Gastroesophageal sphincter (tissue), 4 donors: ENCODE results near the gene BOK. TPM values are rescaled to one million over a fixed set of nuclear protein-coding genes. Genes with fewer than 3 reads are reported as not detected.
"Not testable (repeated sequence)": the region's sequence is repeated elsewhere in the genome, so short reads cannot be mapped to it uniquely, and the experiment has no call there.

Experiments used
- ATAC-seq: fragments of 150-250 bp; one replicate; pipeline ENCODE4 v1.9.1; 2016; ENCODE audit warnings: mild to moderate bottlenecking, moderate library complexity
- H3K27ac ChIP-seq, 4 donors: fragments of 200-600 bp; sonication (generic) in 3 of 4; 1 replicate in 3 of 4; 2 replicates in 1 of 4; pipeline ENCODE4 v1.5.1; 2016 to 2019
- H3K27me3 ChIP-seq: fragments of 200-600 bp; sonication (generic); one replicate; pipeline ENCODE4 v1.5.1; 2019
- H3K36me3 ChIP-seq, 2 donors: fragments of 200-600 bp; sonication (generic); one replicate each; pipeline ENCODE4 v1.5.1; 2019; ENCODE audit warnings: control low read depth in 1 of 2
- H3K4me1 ChIP-seq, 3 donors: fragments of 200-600 bp; sonication (generic); 1 replicate in 2 of 3; 2 replicates in 1 of 3; pipeline ENCODE4 v1.5.1; 2016 to 2019; ENCODE audit warnings: control low read depth in 2 of 3
- H3K4me3 ChIP-seq, 2 donors: fragments of 200-600 bp; sonication (generic); one replicate each; pipeline ENCODE4 v1.5.1; 2019; ENCODE audit warnings: mild to moderate bottlenecking in 1 of 2, moderate library complexity in 1 of 2
- H3K9me3 ChIP-seq, 3 donors: fragments of 200-600 bp; sonication (generic); one replicate each; pipeline ENCODE4 v1.5.1; 2017 to 2019; ENCODE audit warnings: control low read depth in 2 of 3
- CTCF ChIP-seq, 4 experiments: fragments of 200-600 bp in 2 of 4; fragments of 450-650 bp in 2 of 4; sonication (generic) in 1 of 4; IDR thresholded peaks; one replicate each; pipeline ENCODE4 v1.5.1; 2017 to 2019; ENCODE audit warnings: antibody characterized with exemption in 4 of 4, mild to moderate bottlenecking in 2 of 4, moderate library complexity in 2 of 4
- EP300 ChIP-seq: sonication (generic); formaldehyde crosslinking; IDR thresholded peaks from one replicate; pipeline ENCODE4 v1.6.1; 2017; ENCODE audit warnings: antibody characterized with exemption, mild to moderate bottlenecking
- POLR2A ChIP-seq, 2 donors: fragments of 450-650 bp; IDR thresholded peaks; one replicate each; pipeline ENCODE4 v1.6.1; 2017; ENCODE audit warnings: antibody characterized with exemption in 2 of 2, mild to moderate bottlenecking in 2 of 2, moderate library complexity in 1 of 2
- POLR2AphosphoS5 ChIP-seq: sonication (generic); formaldehyde crosslinking; IDR thresholded peaks from one replicate; pipeline ENCODE4 v1.6.1; 2017; ENCODE audit warnings: antibody characterized with exemption
- WGBS, 2 donors: methylation state at CpG; one replicate each; pipeline ENCODE4 v1.1.5; 2018; ENCODE audit warnings: low coverage in 1 of 2; 5-methylcytosine and 5-hydroxymethylcytosine counted together
- total RNA-seq, 4 donors: library from RNA; depleted of rRNA; stranded (reverse); fragments of >200 nt; gene quantifications; one replicate each; pipeline ENCODE4 v1.1.0, GENCODE V29; 2016

BOK gene
- total RNA-seq, 4 donors from 2014 or later, result 46.0 to 128 (median 66.3) TPM

DNA sequence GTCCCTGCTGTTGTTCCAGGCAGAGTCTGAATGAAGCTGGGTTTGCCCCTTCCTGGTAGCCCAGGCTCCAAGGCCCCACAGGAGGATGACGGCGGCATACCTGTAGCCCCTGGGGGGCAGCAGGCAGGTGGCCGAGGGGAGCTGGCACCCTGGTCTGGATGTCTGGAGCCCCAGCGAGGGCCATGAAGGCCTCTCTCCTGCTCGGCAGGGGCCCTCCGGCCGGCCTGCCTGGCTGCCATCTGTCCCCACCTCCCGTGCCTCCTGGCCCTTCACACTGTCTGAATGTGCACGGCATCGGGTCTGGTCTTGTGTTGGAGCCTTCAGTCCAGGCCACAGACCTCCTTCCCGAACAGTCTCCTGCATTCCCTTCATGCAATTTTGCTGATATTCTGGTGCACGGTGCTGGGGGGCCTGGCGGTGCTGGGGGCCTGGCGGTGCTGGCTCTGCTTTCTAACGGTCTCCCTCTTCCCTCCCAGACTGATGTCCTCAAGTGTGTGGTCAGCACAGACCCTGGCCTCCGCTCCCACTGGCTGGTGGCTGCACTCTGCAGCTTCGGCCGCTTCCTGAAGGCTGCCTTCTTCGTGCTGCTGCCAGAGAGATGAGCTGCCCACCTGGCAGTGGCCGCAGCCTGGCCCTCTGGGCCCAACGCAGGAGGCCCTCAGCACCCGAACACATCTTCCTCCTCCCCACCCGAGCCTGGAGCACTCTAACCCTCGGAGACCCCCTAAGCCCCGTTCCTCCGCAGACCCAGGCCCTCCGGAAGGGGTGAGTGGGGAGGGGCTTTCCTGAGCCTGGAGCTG lies 13.5 kb downstream of the BOK start:
- peaks cover 0 to 41% (median 0%) of the 10 kb centered on the region in 3 donors for H3K4me1 ChIP-seq
- H3K4me3 ChIP-seq, result no peak overlapping the region
- ATAC-seq, result no peak
- H3K36me3 ChIP-seq, result peaks cover 0 to 37% of the 10 kb centered on the region in 2 donors
- H3K27me3 ChIP-seq, result no peaks in the 10 kb centered on the region
- WGBS, 2 donors, result 83 to 86% methylated on average over 2 to 7 of the region's 27 CpGs
- no peak overlapping the region for H3K27ac ChIP-seq
- TF ChIP-seq CTCF (IDR thresholded peaks at IDR 0.05), result no peak
- H3K9me3 ChIP-seq, result no peaks in the 10 kb centered on the region

- Histone ChIP-seq H3K4me1 (peaks cover 0 to 41% (median 0%) of the 10 kb centered on the region in 3 donors), H3K36me3 (peaks cover 0 to 37% of the 10 kb centered on the region in 2 donors)
- ATAC-seq, H3K27me3 ChIP-seq, H3K27ac ChIP-seq, H3K4me3 ChIP-seq, H3K9me3 ChIP-seq: not testable (repeated sequence)
- 92% methylated on average over 2 of the region's 20 CpGs; no CpG with 5 or more reads in 1 of the 2 donors for WGBS, 2 donors
These were observed 14.5 kb downstream of the BOK start for GRCh38 chr2:241572915-241573651.

DNA sequence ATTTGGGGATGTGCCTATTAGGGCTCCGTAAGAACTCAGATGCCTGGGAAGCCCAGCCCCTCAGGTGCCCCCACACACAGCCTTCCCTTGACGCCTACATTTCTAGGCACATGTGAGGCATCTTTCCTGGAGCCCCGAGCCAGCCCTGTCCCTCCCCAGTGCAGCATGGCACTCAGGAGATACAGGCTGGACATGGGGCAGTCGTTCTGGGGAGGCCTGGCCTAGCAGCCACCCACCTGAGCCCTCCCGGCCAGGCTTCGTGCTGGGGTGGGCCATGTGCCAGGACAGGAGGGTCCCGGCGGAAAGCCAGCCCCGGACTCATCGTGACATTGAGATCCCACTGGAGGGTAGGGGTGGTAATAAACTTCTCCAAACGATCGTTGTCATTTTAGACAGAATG lies 15.2 kb downstream of the BOK start:
- peaks cover 0 to 37% of the 10 kb centered on the region in 2 donors for H3K36me3 ChIP-seq
- peaks cover 0 to 41% (median 0%) of the 10 kb centered on the region in 3 donors for H3K4me1 ChIP-seq
- no peaks in the 10 kb centered on the region for H3K27me3 ChIP-seq
- no CpG with 5 or more reads among the region's 12 CpGs for WGBS, 2 donors
- H3K9me3 ChIP-seq, result no peaks in the 10 kb centered on the region
- no peak overlapping the region for H3K4me3 ChIP-seq
- TF ChIP-seq EP300 (no peak), POLR2A (IDR thresholded peaks at IDR 0.05) (no peak), POLR2AphosphoS5 (no peak), CTCF (IDR thresholded peaks at IDR 0.05) (no peak)
- H3K27ac ChIP-seq, result no peak overlapping the region
- ATAC-seq, result no peak

- H3K27ac ChIP-seq, result no peak overlapping the region
- H3K4me1 ChIP-seq, result peaks cover 0 to 30% (median 0%) of the 10 kb centered on the region in 3 donors
- H3K27me3 ChIP-seq, result no peaks in the 10 kb centered on the region
- peaks cover 0 to 37% of the 10 kb centered on the region in 2 donors for H3K36me3 ChIP-seq
- no peaks in the 10 kb centered on the region for H3K9me3 ChIP-seq
- ATAC-seq, result no peak
- no peak overlapping the region for H3K4me3 ChIP-seq
- 71 to 75% methylated on average over 1 to 2 of the region's 7 CpGs for WGBS, 2 donors
- TF ChIP-seq CTCF (IDR thresholded peaks at IDR 0.05) (no peak), POLR2AphosphoS5 (no peak), POLR2A (IDR thresholded peaks at IDR 0.05) (no peak), EP300 (no peak)
These were observed 16.5 kb downstream of the BOK start for GRCh38 chr2:241574911-241575623.

DNA sequence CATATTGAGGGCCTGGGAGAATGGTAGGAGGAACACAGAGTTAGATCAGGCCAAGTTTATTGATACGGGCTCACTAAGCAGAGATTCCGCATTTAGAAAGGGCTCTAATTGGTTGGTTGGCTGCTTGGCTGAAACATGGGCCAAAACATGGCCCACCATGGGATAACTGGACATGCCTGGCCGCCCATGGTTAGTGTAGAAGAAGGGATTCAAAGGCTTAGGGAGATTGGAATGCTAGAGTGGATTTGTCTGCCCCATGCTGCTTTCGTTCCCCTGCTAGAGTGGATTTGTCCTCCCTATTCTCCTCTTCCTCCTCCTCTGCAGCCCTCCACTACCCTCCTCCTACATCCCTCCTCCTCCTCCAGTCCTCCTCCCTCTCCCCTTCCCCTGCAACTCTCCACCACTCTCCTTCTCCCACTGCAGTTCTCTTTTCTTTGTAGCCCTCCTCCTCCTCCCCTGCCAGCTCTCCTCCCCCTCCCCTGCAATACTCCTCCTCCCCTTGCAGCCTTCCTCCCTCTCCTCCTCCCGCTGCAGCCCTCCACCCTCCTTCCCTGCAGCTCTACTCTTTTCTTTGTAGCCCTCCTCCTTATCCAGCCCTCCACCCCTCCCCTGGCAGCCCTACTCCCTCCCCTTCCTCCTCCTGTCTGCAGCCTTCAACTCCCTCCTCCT lies 17.2 kb downstream of the BOK start:
- no peak overlapping the region for H3K4me3 ChIP-seq
- no peak overlapping the region for H3K27ac ChIP-seq
- TF ChIP-seq CTCF (IDR thresholded peaks at IDR 0.05) (no peak), EP300 (no peak), POLR2AphosphoS5 (no peak), POLR2A (IDR thresholded peaks at IDR 0.05) (no peak)
- H3K9me3 ChIP-seq, result no peaks in the 10 kb centered on the region
- H3K36me3 ChIP-seq, result peaks cover 0 to 37% of the 10 kb centered on the region in 2 donors
- no peaks in the 10 kb centered on the region for H3K27me3 ChIP-seq
- WGBS, 2 donors, result 55 to 75% methylated on average over 5 of the region's 5 CpGs
- peaks cover 0 to 30% (median 0%) of the 10 kb centered on the region in 3 donors for H3K4me1 ChIP-seq
- ATAC-seq, result no peak
